HG02642 (cell line): ENCODE data around the gene NNAT.

ENCODE experiments used
- ATAC-seq: cut with Tn5 transposase; IDR thresholded peaks from one replicate; pipeline ENCODE4 v1.9.1; 2021; ENCODE audit warnings: mild to moderate bottlenecking; ENCODE audit not compliant: unreplicated experiment, poor library complexity

NNAT gene

GRCh38 chr20:37564388-37565133 is 43.5 kb downstream of the NNAT start:
- no peak for ATAC-seq

- ATAC-seq = no peak
Observed at GRCh38 chr20:37565134-37565811, 44.2 kb downstream of the NNAT start.

- no peak for ATAC-seq
Observed at GRCh38 chr20:37566590-37567330, 45.7 kb downstream of the NNAT start.

- no peak for ATAC-seq
Observed at GRCh38 chr20:37567331-37567665, 46.2 kb downstream of the NNAT start.

- no peak for ATAC-seq
Observed at GRCh38 chr20:37567671-37568588, 46.9 kb downstream of the NNAT start.

GRCh38 chr20:37570419-37570818 is 49.4 kb downstream of the NNAT start:
- no peak for ATAC-seq

GRCh38 chr20:37571033-37571432 is 50.0 kb downstream of the NNAT start:
- ATAC-seq = no peak
